NCI-H524 (cell line): Measurements from ENCODE around the gene RPL26.

Experiments used
- DNase-seq, 2 experiments: peaks; one replicate each; lab custom pipeline; 2025; lab: John Stamatoyannopoulos, UW

The RPL26 gene

DNA sequence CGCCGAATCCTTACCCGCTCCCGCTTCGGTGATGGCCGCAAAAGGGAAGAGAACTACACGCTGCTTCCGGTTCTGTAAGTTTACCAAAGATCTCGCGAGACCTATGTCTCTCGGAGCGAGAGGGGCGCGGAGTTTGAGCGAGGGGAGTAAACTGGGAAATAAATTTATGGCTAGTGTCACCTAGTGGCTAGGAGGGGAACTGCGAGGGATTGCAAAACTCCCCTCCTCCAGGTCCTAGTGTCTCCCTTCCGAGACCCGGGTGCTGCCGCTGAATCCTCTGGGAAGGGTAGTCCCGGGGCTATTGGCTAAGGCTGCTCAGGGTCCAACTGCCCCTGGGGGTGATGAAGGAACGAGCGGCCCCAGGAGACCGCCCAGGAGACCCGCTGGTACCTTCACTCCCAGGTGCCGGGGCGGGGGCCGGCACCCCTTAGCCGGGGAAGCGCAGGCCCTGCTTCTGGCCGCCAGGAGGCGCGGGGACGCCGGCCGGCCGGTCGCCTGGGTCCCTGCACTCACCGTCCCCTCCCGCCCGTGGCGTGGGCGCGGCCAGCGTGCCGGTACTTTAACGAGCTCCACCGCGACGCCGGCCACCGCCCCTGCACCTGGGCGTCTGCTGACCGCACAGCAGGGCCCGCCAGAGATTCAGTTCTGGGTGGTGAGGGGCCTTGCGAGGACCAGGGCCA, at the start of gene RPL26:
Gene RPL26, minus strand, starts transcription at position 51 of the 680 bp plus-strand sequence. CDS start 883 bp downstream, outside the sequence.
- peak; percentile 83 to 91 for DNase-seq

DNA sequence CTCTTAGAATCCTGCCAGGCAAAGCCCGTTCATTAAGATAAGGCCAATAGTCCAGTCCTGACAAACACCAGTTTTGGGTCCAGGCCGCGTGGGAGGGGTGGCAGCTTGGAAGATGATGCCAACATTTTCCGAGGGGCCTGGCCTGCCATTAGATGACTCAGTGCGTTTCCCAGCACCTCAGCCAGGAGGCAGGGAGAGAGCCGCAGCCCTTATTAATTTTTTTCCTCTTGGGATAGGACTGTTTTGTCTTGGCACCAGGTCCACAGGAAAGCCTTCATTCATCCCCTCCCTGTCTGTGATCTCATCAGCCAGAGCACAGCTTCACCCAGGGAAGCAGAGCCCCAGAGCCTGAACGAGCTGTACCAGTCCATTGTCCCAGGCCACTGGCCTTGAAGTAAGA, 48.0 kb upstream of the RPL26 start:
- DNase-seq: no peak

DNA sequence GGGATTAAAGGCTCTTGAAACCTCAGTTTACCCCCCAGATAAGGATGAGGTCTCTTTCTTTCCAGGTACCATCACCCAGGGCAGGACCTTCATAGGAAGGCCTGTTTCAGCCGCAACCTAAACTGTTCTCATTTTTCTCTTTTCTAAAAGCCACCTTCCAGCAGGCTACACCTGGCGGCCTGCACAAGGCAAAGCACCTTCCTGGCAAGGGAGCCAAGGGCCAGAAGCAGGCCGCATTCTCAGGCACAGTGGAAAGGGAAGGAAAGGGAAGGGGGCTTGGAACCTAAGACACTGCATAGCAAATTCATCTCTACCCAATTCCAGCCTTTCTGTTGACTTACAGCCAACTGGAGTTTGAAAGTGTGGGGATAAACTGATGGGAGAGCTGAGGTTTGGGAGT, 43.8 kb upstream of the RPL26 start:
- DNase-seq: no peak

DNA sequence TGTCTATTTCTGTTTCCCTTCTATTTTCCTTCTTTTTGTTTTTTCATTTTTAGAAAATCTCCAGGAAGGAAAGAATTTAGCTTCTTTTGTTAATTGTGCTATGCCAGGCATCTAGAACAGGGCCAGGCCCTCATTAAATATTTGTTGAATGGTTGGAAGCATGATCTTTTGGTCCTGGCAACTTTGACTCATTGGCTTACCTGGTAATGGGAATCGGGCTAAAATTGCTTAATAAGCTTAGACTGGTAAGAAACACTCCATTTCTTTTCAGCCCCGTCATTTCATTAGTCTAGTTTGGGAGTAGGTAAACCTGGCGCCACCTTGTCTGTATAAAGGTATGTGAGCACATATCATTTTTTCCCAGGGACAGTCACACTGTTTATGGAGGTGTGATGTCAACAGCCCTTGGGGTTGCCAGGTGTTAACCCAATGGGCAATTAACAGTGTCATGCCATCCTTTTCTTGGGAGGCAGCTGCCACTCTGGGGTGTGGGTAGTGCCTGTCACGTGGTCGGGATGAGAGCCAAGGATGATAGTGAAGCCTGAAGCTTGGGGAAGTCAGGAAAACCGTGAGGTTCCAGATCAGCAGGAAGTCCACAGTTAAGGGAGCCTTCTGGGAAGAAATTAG, 43.2 kb upstream of the RPL26 start:
- DNase-seq: no peak

DNA sequence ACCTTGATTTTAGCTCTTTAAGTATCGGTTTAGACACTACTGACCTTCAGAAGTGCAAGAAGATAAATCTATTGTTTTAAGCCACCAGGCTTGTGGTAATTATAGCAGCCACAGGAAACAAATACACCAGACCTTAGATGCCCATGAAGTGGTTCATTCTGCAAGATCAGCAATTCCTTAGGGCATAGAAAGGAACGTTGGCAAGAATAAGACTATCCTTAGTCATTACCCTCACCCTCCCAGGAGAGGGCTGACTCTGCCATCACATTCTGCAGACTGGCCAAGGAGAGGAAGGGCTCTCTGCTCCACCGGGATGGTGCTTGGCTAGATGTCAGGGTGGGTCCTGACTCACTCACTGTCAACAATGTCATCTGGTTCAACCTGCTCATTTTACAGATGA, 38.6 kb upstream of the RPL26 start:
- no peak for DNase-seq

DNA sequence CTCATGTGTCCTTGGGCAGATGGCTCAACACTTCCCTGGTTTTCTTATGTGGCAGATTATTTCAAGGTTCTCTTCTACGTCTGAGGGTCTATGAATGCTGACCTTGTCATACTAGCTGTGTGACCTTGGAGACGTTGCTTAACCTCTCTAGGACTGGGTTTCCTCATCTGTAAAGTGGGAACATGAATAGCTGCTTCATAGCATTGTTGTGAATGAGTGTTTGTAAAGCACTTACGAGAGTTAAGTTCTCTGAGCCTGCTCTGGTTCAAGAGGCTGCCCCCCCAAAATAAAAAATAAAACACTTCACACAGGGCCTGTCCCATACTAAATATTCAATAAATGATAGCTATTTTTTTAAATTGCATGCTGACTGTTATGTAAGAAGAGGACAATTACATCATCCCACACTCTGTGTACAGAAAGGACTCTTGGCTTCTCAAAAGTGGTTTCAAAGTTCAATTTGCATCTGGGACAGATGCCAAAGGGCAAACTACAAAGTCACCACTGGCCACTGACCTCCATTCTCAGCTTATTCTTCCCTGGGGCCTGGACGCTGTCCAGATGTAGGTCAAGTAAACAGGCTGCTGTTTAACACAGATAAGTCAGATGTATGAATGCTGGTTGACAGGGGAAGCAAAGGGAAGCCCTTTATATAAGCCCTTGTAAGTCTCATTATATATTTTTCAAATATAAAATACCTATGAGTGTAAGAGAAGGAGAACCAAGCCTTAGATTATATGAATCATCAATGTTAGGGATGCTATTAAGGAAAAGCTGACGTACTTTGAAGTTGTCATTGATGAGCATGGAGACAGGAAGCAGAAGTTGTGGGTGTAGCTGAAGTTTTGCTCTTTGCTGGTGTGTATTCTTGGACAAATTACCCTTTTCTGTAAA, 37.3 kb upstream of the RPL26 start:
- no peak for DNase-seq

DNA sequence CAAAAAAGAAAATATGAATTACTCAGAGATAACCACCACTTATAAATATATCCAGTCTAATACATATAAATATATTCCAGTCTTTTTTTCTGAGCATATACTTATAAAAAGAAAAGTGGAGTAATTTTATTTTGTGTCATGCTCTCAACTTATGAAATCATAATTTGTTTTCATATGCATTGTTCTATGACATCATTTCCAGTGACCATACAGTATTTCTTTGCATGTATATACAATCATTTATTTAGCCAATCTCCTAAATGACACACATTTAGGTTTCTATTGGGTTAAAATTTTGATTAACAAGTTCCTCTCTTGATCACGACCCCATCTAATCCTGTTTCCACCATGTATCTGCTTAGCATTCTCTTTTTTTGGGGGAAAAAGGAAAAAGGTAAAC, 36.3 kb upstream of the RPL26 start:
- DNase-seq: no peak

DNA sequence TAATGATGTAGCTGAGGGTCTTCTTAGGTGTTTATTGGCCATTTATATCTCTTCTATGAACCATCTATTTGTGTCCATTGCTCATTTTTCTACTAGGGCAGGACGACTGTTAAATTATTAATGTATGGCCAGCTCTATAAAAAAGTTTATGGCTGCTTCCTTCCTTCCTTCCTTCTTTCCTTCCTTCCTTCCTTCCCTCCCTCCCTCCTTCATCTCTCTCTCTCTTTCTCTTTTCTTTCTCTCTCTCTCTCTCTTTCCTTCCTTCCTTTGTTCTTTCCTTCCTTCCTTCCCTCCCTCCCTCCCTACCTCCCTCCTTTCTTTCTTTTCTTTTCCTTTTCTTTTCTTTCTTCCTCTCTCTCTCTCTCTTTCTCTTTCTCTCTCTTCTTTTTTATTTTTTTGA, 35.5 kb upstream of the RPL26 start:
- DNase-seq: no peak

DNA sequence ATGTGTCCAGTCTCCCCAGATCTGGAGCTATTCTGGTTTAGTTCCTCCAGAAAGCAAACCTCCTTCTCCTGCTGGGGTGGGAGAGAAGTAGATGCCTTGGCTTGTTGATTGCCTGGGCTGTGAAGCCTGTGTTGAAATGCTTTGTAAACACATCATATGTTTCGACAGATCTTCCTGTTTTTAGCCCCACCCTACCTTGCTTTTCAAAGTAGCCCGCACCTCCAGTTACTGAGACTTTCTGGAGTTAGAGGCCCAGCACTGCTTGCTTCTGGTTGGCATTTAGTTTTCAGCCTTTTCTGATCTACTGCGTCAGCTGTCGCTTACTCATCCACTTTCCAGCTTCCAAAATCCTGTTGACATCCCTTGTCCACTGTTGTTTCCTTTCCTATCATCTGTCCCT, 34.8 kb upstream of the RPL26 start:
- DNase-seq: no peak

DNA sequence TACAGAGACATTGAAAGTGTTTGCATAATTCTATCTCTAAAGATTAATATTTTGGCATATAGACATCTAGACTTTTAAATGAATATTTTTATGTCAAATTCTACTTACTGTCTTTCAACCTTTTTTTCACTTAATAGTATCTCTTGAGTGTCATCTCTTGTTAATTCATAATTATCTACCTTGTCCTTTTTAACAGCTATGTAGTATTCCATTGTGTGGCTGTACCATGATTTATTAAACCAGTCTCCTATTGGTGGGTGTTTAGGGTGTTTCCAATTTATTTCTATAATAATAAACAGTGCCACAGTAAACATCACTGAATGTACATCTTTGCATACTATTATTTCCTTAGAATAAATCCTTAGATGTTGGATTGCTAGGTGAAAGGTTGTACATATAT, 30.9 kb upstream of the RPL26 start:
- DNase-seq: no peak

DNA sequence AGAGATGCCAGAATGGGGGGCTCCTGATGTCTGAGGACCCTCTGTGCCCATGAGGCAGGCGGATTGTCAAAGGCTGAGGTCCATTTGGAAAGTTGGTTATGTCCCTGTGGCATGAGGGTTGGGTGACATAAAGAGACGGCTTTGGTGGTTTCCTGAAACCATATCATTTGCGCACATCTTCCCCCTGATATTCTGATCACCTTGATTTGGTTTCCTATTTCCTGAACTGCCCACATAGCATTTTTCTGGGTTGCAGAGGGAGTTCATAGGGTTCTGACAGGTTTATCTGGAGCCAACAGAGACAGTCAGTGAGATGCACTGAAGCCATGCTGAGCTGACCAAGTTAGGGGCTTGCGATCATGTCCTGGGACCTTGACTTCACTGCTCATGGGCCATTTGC, 30.3 kb upstream of the RPL26 start:
- DNase-seq: no peak

DNA sequence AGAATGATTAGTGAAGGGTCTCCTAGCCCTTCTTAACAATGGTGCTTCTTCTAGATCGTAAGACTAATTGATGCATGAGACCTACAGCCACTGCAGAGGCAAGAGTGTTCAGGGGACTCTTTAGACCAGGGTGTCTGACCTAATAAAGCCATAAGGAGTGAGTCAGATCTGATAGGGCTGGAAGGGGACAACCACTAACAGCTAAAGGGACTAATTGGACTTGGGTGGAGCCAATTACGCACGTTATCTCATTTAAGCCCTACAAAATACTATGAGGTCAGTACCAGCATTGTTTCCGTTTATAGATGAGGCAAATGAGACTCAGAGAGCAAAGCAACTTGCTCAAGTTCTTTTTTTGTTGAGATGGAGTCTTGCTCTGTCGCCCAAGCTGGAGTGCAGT, 29.1 kb upstream of the RPL26 start:
- DNase-seq: no peak

DNA sequence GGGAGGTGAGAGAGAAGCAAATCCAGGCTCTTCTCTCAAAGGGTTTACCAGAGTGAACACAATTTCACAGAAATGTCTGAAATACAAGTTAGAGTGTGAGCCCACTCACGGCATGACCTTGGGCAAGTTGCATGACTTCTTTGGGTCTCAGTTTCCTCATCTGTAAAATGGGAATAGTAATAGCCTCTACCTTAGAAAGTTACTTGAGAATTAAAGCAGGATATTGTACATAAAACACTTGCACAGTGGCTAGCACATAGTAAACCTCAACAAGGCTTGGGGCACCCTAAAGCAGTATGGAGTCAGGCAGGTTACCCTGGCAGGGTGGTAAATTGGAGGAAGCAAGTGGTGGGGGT, 27.9 kb upstream of the RPL26 start:
- DNase-seq: no peak

DNA sequence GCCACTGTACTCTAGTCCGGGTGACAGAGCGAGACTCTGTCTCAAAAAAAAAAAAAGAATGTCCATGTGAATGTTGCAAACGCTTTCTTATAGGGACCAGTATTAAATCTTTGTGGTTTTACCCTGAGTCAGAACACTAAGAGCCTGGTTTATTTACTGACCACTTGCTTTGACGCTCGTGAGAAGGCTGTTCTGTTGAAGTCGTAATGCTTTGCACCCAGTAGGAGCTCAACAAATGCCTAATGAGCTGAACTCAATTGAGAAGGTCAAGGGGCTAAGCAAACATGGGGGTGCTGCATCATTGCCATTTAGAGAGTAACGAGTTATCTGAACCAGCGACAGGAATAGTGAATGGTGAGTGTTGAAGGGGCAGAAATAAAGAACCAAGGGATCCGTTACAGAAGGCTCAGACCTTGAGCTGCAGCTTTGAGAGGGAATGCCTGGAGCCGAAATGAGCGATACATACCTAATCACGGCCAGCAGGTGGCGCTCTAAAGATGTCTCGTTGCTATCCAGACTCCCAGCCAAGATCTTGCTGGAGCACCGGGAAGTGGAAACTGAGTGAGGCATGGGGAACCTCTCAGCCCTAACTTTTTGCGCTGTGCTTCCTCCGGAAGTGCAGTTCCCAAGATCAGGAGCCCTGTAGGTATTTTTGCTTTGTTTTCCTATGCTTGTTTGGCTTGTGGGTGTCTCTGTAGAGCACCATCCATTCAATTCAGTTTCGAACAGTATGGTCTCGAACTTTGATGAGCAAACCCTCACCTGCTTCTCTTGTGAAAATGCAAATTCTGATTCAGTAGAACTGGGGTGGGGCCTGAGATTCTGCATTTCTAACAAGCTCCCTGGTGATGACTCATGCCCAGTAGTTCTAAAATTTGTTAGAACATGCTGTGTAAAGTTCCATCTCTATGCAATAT, 27.2 kb upstream of the RPL26 start:
- peak; percentile 22 to 64 for DNase-seq

DNA sequence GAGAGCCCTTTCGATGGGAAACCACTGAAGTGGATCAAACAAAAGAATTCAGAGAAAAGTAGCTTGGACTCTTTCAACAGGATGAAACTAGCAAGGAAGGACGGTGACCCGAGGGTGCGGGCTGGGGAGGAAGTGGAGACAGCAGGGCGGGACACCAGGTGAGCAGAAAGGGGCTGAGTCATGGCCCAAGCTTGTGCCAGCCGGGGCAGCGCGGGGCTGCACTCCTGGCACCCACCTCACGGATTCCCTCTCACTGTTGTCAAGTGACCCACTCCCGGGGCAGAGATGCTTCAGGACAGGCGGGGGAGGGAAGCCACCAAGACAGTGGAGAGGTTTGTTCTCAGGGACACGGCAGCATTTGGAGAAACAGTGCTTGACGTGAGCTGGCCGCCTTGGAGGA, 25.4 kb upstream of the RPL26 start:
- no peak for DNase-seq

DNA sequence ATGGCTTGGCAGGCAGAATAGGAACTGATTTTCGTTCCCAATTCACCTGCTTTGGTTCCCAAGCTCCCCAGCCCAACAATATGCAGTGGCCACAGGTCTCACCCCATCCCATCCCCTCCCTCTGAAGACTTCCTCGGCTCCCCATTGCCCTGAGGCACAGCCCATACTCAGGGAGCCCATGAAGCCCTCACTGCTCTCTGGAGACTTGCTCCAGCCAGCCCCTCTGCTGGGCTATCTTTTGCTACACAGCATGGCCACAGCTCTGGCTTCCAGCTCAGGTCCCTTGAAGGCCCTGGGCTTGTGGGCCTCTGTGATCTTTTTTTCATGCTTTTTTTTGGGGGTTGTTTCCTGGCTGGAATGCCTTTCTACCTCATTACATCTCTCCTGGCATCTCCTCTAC, 23.2 kb upstream of the RPL26 start:
- DNase-seq: no peak

DNA sequence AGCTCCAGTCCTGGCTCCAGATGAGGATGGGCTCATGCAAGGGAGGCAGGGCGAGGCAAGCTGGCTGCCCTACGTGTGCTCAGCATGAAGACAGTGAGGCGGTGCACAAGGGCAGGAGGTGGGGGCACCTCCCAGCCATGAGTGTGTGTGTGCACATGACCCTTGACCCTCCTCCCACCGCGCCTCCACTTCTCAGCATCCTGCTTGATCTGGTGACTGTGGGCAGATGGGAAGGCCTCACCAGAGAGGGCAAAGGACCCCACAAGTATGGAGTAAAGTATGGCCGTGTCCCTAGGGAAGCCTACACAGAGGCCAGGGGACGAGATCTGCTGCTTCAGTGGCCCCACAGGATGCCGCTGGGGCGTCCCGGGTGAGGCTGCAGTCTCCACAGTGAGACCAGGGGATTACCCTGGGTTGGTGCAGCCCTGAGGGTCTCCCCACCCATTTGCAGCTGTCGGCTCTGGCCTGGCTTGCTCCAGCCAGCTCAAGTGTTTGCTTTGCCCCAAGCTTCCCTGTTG, 22.6 kb upstream of the RPL26 start:
- no peak for DNase-seq

DNA sequence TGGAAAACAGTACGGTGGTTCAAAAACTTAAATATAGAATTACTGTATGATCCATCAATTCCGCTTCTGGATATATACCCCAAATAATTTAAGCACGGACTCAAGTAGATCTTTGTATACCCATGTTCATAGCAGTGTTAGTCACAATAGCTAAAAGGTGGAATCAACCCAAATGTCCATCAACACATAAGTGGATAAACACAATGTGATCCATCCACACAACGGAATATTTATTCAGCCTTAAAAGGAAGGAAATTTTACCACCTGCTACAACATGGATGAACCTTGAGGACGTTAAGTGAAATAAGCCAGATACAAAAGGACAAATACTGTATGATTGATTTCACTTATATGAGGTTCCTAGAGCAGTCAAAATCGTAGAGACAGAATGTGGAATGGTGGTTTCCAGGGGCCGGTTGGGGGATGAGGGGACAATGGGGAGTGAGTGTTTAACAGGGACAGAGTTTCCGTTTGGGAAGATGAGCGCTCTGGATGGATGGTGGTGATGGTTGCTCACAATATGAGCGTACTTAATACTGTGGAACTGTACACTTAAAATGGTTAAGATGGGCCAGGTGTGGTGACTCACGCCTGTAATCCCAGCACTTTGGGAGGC, 20.0 kb upstream of the RPL26 start:
- no peak for DNase-seq

DNA sequence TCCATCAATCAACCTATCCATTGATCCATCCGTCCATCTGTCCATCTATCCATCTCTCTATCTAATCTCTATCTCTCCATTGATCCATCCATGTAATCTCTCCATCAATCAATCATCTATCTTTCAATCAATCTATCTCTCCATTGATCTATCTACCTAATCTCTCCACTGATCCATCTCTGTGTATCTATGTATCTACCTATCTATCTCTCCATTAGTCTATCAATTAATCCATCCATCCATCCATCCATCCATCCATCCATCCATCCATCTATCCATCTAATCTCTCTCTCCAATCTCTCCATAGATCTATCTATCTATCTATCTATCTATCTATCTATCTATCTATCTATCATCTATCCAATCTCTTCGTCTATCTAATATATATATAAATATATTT, 18.1 kb upstream of the RPL26 start:
- no peak for DNase-seq

DNA sequence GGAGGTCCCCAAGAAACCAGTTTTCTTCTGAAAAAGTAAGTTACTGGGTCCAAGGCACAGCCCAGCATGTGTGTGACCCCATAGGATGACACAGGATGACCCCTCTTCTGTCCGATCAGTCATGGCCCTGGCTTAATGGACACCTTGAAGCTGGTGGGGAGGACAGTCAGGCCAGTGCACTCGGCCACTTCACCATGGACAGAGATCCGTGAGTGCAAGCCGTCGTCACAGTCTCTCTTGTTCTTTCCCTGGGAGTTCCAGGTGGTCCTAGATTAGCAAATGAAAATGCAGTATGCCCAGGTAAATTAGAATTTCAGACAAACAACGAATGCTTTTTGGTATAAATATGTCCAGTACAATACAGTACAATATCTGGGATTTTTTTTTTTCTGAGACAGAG, 16.0 kb upstream of the RPL26 start:
- DNase-seq: no peak

DNA sequence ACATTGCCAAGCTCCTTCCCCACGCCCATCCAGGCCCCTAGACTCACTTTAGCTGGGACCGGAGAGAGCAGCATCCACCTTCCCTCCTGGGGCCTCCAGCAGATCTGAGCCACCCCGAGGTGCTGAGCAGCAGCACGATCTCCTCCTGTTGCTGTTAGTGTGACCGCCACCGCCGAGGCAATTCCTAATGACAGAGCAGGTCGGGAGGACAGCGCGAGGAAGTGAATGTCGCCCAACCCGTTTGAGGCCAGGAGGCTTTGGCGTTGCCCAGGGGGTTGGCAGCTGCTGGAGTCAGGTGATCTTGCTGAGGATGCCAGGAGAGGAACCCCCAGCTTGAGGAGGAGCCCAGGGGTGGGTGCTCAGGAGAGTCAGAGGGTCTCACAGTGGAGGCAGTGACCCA, 14.6 kb upstream of the RPL26 start, which contains the start of gene RNF222:
Gene RNF222, minus strand, starts transcription at position 192 of the 400 bp plus-strand sequence. CDS start 4,366 bp downstream, outside the sequence.
- no peak for DNase-seq
